HepG2 (cell line): ENCODE data around the gene GRK5.

Source experiments
- CTCF ChIP-seq: sonication (generic); formaldehyde crosslinking; IDR thresholded peaks from 2 replicates; pipeline ENCODE4 v1.5.0; 2020; ENCODE audit warnings: mild to moderate bottlenecking, missing genetic modification reagents, moderate library complexity
- JUNB ChIP-seq: sonication (generic); formaldehyde crosslinking; IDR thresholded peaks from 2 replicates; pipeline ENCODE4 v1.8.0; 2022; ENCODE audit warnings: missing genetic modification reagents, mild to moderate bottlenecking, borderline replicate concordance
- KAT8 ChIP-seq: IDR thresholded peaks from 2 replicates; pipeline ENCODE4 v1.6.1; 2016; ENCODE audit warnings: missing genetic modification reagents, missing compliant biosample characterization
- KDM1A ChIP-seq: IDR thresholded peaks from 2 replicates; pipeline ENCODE4 v1.6.1; 2016; ENCODE audit warnings: missing compliant biosample characterization
- NFIC ChIP-seq: IDR thresholded peaks from 2 replicates; pipeline ENCODE4 v1.6.1; 2012; ENCODE audit warnings: mild to moderate bottlenecking, low read length, inconsistent platforms
- ZBTB44 ChIP-seq: sonication (generic); formaldehyde crosslinking; IDR thresholded peaks from 2 replicates; pipeline ENCODE4 v1.4.0; 2020; ENCODE audit warnings: missing genetic modification reagents

GRCh38 chr10:119281581-119282071 is 74.3 kb downstream of the GRK5 start:
- TF ChIP-seq KAT8 = no peak
- TF ChIP-seq KDM1A = no peak
- TF ChIP-seq ZBTB44 = no peak
- no peak for TF ChIP-seq CTCF (CRISPR knock-in tag)
- no peak for TF ChIP-seq JUNB
- no peak for TF ChIP-seq NFIC
